HG03354 (cell line): Measurements from ENCODE around the gene ZFYVE19.

Experiments
- ATAC-seq: cut with Tn5 transposase; IDR thresholded peaks from one replicate; pipeline ENCODE4 v1.9.1; 2021; ENCODE audit warnings: mild to moderate bottlenecking; ENCODE audit not compliant: unreplicated experiment, poor library complexity, severe bottlenecking

Gene ZFYVE19

DNA sequence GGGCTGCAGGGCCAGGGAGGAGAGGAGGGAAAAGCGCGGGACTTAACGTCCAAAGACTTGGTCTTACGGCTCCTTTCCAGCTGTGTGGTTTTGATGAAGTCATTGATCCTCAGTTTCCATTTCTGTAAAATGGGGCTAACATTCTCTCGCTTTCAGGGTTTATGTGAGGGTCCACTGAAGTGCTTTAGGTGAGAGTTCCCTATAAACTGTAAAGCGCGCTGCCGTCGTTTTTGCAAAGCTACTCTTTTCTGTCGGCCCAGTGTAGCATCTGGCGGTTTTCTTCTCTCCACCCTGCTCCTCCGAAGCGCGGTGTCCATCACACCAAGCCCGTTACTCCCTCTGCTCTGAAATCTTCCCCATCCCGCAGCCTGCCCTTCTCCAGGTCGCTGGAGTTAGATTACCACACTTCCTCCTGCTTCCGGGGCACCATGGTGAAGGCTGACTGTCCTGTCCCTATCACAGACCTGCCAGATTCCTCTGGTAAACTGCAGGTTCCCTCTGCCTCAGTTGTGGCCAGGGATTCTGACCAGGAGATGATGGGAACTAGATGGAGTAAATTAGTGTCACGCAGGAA is 1.1 kb downstream of the ZFYVE19 start:
- ATAC-seq: peak; percentile 1

DNA sequence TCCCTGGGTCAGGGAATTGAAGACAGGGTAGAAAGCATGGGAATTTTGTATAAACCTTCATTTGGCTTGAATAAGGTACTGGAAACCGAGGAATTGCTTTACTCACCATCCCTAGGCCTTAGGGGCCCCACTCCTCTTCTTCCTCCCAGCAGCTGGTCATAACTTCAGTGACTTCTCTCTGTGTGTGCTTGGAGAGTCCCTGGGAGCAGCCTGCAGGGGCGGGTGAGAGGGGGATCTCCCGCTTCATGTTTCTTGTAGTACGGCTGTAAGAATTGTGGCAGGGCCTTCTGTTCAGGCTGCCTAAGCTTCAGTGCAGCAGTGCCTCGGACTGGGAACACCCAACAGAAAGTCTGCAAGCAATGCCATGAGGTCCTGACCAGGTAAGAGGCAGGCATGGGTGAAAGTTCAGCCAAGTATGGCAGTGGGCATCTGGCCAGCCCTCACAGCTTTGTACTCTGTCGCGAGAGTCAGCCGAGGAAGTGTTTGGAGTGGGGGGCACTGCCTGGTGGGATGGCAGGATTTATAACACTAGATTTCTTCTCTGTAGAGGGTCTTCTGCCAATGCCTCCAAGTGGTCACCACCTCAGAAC is 2.1 kb downstream of the ZFYVE19 start:
- ATAC-seq: no peak

DNA sequence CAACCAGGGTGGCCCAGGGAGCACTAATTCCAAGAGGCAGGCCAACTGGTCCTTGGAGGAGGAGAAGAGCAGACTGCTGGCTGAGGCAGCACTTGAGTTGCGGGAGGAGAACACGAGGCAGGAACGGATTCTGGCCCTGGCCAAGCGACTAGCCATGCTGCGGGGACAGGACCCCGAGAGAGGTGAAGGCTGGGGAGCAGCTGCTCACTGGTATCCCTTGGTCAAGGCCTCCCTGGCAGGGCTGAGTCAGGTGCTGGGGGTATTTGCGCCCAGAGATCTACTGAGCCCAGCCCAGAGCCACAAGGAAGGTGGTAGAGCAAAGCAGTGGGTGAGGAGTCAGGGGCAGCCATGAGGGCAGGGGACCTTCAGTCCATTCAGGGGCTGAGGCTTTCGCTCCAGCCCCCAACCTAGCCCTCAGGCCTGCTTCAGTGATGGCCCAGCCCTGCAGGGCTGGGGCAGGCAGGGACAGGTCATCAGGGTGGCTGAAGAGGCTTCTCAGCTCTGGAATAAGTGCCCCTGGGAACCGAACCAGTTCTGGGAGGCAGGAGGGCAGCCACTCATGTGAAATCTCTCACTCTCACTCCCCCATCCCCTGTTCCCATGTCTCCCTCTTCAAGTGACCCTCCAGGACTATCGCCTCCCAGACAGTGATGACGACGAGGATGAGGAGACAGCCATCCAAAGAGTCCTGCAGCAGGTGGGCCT is 6.0 kb downstream of the ZFYVE19 start:
- no peak for ATAC-seq

GRCh38 chr15:40815042-40815698 is 8.3 kb downstream of the ZFYVE19 start:
- ATAC-seq: no peak

DNA sequence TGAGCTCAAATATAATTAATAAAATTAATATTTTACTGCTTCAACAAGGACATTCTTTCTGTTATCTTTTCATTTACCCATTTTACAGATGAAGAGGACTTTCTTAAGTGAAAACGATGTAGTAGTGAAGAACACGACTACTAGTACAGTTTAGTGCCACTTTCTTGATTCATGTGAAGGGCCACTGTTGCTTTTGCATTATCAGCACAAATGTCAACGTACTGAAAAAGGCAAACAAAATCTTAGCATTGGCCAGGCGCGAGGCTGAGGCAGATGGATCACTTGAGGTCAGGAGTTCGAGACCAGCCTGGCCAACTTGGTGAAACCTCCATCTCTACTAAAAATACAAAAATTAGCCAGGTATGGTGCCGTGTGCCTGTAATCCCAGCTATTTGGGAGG is 12.2 kb downstream of the ZFYVE19 start:
- ATAC-seq: no peak

DNA sequence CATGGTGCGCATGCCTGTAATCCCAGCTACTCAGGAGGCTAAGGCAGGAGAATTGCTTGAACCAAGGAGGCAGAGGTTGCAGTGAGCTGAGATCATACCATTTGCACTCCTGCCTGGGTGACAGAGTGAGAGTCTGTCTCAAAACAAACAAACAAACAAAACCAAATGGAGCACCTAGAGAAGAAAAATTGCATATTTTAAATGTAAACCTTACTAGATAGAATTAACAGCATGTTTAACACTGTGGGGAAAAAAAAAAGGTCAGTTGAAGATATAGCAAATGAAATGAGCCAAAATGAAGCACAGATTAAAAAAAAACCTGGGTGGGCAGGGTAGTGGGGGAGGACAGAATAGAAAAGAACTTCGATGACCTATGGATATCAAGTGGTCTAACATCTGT is 14.3 kb downstream of the ZFYVE19 start:
- no peak for ATAC-seq

GRCh38 chr15:40823572-40824343 is 16.9 kb downstream of the ZFYVE19 start:
- ATAC-seq: no peak

GRCh38 chr15:40825661-40826422 is 19.0 kb downstream of the ZFYVE19 start:
- ATAC-seq: no peak

DNA sequence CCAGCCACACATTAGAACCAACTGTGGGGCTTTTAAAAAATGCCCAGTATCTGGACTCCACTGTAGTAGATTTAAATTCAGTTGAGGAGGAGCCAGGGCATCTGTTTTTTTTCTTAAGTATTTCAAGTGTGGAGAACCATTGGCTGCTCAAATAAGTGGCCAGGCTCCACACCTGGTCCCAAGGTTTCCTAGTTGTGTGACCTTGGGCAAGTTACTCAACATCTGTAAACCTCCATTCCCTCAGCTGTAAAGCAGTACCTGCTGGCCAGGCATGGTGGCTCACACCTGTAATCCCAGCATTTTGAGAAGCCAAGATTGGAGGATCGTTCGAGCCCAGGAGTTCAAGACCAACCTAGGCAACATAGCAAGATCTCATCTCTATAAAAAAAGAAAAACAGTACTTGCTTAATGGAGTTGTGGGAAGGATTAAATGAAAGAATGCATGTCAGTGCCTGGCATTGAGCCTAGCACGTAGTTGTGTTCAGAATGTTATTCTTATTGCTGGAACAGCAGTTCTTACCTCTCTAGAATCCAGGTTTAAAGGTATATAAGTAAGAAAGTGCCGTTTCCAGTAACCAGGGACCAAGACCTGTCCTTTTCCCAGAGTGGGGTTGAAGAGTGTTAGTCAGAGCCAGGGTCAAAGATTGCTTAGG is 19.7 kb downstream of the ZFYVE19 start:
- ATAC-seq: no peak

DNA sequence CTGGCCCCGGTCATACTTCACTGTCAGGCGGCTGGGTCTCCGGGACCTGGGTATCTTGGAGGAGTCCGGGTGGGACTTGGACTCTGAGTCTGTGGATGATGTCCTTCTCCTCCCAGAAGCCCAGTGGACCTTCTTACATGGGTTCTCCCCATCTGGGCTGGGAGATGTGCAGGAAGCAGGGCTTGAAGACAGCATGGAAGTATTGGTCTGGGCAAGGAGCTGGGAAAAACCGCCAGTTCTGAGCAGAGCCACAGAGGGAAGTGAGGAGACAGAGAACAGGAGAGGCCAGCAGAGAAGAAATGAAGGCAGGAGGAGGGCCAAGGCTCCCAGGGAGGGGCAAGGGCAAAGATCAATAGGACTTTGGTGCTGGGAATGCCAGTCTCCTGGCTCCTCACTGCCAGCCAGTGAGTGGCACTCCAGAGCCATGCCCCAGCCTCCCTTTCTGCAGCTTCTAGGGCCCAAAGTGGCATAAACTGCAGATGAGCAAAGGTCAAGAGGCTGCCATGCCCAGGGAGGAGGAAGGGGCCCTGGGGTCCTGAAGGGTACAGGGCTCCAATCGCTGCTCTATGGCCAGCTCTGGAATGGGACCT is 21.7 kb downstream of the ZFYVE19 start, which contains the start of gene PPP1R14D:
Gene PPP1R14D (minus strand): TSS at position 262 of the 590 bp plus-strand sequence. CDS start 67 bp downstream, at position 195.
- ATAC-seq: no peak

DNA sequence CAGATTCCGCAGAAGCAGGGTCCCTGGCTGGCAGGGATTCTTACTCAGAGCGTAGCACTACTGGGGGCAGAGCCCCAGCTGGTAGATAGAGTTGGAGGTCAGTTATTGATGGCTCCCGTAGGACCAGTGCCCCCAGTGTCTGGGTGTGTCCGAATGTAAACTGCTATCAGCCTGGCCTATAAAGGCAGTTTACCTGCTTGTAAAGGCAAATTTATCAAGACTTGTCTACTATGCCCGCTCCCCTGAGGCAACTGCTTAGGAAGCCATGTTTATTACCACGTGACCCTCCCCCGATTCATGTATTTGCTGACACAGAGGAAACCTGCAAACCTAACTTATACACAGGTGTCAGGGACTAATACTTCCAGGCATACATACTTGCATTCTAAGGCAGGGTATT is 22.2 kb downstream of the ZFYVE19 start:
- no peak for ATAC-seq

GRCh38 chr15:40830884-40831283 is 24.0 kb downstream of the ZFYVE19 start:
- ATAC-seq: no peak

GRCh38 chr15:40831861-40832260 is 25.0 kb downstream of the ZFYVE19 start:
- no peak for ATAC-seq

GRCh38 chr15:40832903-40833302 is 26.0 kb downstream of the ZFYVE19 start:
- no peak for ATAC-seq

GRCh38 chr15:40836020-40836419 is 29.1 kb downstream of the ZFYVE19 start:
- no peak for ATAC-seq

GRCh38 chr15:40838756-40839155 is 31.9 kb downstream of the ZFYVE19 start:
- no peak for ATAC-seq

DNA sequence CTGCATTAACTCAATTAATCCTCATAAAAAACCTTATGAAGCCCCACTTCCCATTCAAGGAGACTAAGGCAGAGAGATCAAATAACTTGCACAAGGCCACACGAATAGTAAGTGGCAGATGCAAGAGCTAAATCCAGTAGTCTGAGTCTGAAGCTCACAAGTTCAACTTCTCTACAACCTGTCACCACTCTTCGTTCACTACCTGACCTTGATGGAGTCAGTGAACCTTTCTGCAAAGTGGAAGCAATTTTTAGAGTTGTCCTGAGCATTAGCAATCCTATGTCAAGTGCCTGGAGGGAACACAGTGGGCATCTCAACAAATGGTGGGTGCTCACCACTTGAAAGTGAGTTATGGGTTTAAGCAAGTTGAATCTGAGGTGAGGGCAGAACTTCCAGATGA is 34.9 kb downstream of the ZFYVE19 start:
- ATAC-seq: no peak

GRCh38 chr15:40843261-40843884 is 36.5 kb downstream of the ZFYVE19 start:
- no peak for ATAC-seq
